Left renal pelvis (tissue), 4 donors: ENCODE results near the gene SORBS2. TPM values are rescaled to one million over a fixed set of nuclear protein-coding genes. Genes with fewer than 3 reads are reported as not detected.
"Not testable (repeated sequence)": the region's sequence is repeated elsewhere in the genome, so short reads cannot be mapped to it uniquely, and the experiment has no call there.

Source experiments
- DNase-seq, 4 donors: peaks; one replicate each; pipeline ENCODE4 v3.0.0-alpha.2; 2013; ENCODE audit warnings: low read depth in 4 of 4, low spot score in 3 of 4
- polyA plus RNA-seq, 4 donors: library from polyadenylated mRNA; unstranded; fragments of 120-200 nt; gene quantifications; one replicate each; pipeline ENCODE4 v1.2.1, GENCODE V29; 2013; ENCODE audit not compliant: insufficient read length in 4 of 4

SORBS2 gene, protein sequence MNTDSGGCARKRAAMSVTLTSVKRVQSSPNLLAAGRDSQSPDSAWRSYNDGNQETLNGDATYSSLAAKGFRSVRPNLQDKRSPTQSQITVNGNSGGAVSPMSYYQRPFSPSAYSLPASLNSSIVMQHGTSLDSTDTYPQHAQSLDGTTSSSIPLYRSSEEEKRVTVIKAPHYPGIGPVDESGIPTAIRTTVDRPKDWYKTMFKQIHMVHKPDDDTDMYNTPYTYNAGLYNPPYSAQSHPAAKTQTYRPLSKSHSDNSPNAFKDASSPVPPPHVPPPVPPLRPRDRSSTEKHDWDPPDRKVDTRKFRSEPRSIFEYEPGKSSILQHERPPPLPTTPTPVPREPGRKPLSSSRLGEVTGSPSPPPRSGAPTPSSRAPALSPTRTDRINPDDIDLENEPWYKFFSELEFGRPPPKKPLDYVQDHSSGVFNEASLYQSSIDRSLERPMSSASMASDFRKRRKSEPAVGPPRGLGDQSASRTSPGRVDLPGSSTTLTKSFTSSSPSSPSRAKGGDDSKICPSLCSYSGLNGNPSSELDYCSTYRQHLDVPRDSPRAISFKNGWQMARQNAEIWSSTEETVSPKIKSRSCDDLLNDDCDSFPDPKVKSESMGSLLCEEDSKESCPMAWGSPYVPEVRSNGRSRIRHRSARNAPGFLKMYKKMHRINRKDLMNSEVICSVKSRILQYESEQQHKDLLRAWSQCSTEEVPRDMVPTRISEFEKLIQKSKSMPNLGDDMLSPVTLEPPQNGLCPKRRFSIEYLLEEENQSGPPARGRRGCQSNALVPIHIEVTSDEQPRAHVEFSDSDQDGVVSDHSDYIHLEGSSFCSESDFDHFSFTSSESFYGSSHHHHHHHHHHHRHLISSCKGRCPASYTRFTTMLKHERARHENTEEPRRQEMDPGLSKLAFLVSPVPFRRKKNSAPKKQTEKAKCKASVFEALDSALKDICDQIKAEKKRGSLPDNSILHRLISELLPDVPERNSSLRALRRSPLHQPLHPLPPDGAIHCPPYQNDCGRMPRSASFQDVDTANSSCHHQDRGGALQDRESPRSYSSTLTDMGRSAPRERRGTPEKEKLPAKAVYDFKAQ (N-terminal part only)
- 10 to 100 TPM; 23.3 to 73.3 (median 65.8) TPM for polyA plus RNA-seq

DNA sequence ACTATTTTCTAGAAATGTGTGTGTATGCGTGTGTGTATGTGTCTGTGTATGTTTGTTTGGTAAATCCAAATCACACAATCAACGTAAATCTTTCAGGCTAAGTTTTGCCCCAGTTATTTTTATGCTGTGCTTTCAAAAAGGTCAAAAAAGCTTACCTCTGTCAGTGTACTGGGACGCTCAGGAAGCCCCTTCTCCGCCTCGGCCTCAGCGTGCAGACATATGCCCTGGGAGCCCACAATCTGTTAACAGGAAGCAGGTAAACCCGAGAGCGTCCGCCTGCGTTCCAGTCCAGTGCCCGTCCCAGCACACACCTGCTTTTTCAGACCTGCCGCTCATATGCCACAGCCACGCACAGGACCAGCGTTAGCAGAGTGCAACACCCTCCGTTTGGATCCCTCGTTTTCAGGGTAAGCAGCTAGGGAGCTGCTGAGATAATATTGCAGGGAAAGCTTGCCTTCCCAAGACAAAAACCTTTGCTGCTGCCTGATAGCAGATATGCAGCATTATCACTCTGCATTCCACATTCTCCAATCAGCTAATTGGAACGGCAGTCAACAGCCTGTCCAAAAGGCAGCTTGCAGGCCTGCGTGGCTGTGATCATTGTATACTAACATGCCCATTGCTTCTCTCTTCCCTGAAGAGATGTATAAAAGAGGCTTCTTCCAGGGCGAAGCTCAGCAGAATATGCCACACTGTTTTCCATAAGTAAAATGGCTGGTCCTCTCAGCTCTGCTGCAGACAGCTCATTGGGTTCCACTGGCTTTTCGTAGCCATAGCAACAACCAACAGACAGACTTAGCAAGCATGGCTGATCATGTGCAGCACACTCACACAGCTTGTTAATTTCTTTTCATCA lies at the start of gene SORBS2:
Gene SORBS2 (minus strand): TSS at position 686 of the 856 bp plus-strand sequence. CDS start 121,623 bp downstream, outside the sequence.
- DNase-seq, result peak in 3 of 4 donors; percentile 47 to 67 (median 52)

DNA sequence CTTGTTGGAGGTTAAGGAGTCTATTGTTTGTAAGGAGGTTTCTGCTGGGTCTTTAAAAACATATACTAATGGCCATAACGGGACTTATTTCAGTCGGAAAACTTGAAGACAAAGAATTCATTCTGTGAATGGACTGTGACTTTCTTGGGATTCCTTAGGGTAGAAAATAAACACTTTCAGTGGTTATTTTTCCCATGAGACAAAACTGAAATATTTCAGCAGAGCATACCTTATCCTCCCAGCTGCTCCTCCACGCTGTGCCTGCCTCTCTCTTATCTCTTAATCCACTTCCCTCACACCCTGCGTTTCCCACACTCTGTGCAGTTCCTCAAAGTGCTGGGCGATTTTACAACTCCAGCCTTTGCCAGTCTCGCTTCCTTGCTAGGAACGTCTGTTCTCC lies 47.1 kb upstream of the SORBS2 start:
- DNase-seq, result no peak

DNA sequence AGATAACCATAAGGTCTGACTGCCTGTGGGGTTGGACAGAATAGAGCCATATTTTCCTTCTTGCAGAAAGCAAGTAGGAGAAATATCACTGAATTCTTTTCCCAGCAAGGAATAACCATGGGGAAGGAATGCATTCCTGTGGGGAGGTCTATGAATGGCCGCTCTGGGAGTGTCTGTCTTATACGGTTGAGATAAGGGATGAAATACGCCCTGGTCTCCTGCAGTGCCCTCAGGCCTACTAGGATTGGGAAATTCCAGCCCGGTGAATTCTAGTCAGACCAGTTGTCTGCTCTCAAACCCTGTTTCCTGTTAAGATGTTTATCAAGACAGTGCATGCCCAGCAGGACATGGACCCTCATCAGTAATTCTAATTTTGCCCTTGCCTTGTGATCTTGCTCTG lies 45.6 kb upstream of the SORBS2 start:
- not testable (repeated sequence) for DNase-seq

DNA sequence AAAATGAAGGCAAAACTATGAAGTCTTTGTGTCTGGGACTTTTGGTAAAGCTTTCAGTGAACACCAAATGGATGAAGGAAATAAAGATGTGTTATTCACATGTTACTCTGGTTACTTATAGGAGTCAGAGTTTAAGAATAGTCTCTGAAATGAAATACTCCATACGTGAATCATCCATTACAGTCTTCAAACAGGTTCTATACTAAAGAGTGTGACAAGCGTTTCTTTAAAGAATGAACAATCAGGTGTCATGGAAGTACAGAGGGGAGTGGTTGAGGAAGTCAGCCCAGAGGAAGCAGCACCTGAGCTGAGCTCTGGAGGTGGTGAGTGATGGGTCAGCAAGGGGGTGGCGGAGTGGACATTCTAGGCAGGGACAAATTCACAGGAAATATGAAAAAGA lies 41.8 kb upstream of the SORBS2 start:
- DNase-seq, result no peak

DNA sequence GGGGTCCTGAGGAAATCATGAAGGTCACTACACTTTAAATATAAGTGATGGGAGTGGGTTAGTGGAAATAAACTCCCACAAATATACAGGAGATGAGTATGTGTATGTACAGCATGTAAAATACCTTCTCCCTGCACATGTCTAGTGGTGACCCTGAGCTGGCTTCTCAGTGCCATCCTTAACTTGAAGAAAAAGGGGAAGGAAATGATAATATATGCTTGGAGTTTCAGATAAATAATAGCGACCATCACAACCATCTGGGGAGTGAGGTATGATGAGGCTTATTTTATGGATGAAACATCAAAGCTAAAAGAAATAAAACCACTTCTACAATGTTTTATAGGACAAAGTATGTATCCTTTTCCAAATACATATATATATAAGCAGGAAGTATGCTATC lies 41.0 kb upstream of the SORBS2 start:
- DNase-seq, result no peak

DNA sequence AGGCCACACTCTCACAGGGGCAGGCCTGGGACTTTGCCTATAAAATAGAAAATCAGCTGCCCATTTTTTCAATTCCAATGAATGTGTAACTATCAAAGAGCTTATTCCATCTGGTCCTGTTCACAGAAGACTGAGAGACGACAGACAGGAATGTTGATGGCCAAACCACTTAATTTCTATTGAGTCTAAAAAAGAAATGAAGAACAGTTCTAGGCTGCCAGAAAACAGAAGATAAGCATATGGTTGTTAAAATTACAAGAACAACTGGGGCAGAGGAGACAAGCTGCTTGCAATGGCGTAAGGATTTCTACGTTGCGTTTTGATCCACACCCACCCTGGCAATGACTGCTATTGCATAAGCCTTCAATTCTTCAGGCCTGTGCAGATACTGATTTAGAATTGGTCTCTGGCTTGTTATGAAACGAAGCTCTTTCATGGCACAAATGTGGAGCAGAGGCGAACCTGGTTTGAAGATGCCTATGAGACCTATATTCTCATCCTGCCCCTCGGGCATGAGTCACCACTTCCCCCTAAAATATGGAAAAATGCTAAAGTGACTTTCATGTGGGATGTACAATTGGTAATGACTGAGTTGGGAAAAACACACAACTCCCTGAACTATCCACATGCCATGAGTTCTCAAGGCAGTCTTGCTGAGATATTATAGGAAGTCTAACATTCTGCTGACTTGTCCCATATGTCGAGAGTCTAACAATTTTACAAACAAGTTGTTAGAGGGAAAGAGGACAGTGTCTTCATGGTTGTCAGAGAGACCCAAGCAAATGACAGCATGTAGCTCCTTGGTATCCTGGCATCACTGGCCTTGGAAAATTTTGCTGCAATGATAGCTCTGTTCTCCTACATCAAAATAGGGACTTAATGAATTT lies 37.9 kb upstream of the SORBS2 start:
- DNase-seq, result no peak

DNA sequence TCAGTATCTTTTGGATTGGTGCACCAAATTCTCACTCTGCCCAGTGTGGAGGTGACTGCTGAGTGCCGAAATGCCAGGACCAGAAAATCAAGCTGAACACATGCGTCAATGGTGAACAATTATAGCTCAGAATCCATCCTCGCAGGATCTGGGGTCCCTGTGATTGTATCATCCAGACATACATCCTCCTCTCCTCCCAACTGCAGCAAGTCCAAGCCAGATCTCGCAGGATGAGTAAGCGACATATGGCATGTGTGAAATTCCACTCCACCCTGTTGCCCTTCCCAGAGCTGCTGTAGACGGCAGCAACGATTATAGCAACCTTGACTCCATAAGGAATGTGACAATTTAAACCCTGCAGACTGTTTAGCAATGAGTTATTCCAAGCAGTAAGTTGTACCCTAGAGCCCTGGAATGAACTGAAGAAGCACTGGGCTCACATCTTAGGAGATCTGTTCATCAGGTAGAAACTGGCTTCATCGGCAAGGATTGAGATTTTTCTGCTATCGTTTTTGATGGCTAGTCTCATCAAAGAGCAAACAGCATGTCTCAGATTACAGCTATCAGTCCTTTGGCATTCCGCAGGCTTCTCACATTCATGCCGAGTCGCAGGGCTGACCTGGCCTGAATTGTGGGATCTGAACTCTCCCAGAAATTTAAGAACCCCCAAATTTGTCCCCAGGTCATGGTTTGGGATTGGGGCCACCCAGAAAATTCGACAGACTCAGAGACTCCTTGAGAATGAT lies 35.5 kb upstream of the SORBS2 start:
- DNase-seq, result peak in 1 of 4 donors; percentile 11

DNA sequence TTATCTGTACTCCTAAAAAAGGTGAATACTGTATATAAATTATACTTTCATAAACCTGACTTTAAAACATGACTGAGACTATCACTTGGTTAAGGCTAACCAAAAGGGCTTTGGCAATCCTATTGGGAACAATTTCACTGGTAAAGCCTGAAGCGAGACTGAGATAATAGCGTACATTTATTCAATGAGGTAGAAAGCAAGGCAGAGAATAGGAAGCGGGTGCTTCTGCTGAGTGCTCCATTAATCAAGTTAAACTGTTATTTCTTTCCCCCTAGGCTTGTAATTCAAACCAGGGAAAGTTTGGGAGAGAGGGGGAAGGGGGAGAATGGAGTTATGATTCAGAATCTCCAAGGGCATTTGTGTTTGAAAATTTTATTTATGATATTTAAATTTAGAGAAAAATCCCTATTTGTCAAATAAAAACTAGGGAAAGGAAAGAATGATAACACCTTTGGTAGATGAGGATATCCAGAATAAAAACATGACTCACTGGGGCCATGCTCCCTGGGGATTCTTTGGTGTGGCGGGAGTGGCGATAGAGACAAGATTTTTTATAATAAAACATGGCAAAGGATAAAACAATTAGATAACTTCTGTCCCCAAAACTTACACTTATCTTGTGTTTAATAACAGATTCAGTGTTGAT lies 34.6 kb upstream of the SORBS2 start:
- DNase-seq, result no peak

DNA sequence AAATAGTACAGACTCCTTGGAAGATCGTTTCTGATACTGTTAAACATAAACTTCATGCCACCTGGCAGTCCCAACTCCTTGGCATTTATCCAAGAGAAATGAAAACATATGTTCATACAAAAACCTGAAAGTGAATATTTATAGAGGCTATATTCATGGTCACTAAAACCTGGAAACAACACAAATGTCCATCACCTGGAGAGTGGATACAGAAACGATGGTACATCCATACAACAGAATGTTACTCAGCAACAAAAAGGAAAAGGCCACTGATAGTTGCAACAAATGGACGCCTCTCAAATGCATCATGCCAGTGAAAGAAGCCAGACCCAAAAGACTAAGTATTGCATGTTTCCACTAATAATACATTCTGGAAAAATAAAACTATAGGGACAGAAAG lies 34.0 kb upstream of the SORBS2 start:
- no peak for DNase-seq

DNA sequence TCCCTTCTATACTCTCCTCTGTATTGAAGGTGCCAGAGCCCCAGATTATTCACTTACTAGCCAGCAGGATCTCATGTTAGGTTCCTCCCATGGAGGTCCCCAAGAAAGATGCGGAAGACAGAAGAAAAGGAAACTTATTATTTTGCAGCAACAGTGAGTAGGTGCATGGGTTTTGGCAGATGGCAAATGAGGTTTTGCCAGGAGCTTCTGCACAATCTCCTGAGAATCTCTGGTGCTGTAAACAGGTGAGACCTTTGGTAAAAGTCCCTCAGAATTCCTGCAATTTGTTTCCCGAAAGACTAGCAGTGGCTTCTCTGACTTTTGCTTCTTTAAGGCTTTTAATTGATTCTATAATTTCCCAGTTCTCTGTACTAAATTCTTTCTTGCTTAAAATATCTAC lies 29.5 kb upstream of the SORBS2 start:
- no peak for DNase-seq

DNA sequence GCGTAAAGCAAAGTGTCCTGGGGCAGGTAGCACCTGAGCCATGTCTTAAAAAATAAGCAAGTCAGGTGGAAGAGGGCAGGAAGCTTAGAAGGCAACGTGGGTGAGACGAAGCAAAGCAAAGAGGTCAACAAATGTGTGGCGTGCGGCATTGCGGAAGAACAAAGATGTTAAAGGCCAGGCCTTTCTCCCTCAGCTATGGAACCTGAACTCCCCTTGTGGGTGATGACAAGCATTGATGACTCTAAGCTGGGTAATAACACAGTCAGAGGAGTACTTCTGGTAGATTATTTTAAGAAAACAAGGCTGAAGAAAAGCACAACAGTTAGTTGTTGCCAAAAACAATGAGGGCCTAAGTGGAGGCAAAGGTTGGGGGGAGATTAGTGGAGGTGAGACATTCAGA lies 29.0 kb upstream of the SORBS2 start:
- DNase-seq, result no peak

DNA sequence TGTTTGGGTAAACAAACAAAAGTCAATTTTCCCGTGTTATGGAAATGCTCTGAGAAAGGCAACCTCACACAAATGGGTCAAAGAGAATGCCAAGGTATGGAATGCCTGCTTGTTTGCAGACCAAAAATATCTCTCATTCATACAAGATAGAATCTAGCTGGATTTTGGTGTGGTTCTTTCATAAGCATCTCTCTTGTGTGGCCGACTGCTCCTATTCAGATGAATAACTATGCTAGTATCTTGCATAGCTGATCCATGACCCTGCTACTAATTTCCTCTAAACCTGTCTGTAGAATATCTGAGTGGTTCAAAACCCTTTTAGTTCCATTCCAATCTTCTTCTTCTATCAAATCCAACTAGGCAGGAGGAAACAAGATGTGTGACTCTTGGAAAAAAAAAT lies 28.2 kb upstream of the SORBS2 start:
- no peak for DNase-seq

DNA sequence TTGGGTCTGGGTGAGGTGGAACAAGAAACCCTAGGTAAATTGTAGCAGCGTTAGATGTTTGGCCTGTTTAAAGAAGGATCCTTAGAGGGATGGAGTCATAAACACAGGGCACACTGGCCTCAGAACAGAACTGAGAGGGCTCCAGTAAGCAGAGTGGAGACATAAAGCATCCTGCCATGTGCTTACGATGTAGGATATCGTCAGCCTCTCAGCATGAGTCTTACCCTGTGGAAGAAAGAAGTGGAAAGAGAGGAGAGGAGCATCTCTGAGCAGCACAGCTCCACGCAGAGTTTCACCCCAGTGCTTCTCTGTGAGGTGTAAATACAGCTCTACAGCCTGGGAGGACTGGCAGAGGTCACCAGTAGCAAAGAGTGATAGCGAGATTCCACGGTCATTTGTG lies 27.8 kb upstream of the SORBS2 start:
- DNase-seq, result no peak

DNA sequence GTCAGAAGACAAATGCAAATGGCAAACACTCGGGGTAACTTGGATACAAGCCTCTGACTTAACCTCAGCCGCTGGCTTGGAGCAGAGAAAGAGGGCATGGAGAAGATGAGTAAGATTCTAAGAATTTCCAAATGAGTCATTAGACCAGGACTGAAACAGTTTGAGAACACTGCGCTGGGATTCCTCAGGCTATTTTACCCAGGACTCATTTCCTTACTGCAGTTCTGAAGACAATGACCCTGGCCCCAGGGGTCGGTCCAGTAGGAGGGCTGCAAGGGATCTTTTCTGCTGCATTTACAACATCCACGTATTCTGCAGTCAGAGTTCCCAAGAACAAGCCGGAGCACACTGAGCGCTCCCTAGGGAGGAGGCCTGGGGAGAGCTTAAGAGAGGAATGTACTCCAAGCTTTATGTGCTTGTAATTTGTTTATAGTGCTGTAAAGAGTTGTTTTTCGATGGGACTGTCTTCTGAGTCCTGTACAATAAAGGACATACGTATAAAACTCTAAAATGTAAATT lies 27.3 kb upstream of the SORBS2 start:
- peak in 1 of 4 donors; percentile 18 for DNase-seq

DNA sequence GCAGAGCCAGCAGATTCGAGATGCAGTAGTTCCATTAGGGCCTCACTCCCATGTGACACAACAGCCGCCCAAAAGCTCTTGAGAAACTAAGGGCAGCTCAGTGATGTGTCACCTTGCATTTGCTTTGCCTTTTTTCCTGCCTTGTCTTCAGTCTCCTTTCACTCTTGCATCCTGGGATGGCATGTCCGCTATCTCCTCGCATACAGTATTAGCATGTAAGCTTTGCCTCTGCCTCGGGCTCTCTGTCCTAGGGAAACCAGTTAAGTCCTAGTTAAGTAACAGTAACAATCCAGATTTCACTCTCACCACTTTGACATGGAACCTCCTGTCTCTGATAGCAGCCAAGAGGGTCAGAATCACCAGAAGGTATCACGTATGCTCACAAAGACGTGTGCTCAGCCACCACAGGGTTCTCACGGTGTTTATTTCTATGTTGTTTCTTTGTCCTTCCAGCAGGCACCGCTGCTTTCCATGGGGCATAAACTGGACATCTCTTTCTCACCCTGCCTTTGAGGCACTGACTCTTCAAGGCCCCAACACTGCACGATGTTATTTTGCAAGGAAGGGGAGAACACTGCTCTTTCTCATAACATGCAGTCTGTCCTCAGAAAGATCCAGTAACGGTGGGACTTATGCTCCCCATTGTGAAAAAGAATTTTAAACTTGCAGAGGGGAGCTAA lies 26.7 kb upstream of the SORBS2 start:
- no peak for DNase-seq

DNA sequence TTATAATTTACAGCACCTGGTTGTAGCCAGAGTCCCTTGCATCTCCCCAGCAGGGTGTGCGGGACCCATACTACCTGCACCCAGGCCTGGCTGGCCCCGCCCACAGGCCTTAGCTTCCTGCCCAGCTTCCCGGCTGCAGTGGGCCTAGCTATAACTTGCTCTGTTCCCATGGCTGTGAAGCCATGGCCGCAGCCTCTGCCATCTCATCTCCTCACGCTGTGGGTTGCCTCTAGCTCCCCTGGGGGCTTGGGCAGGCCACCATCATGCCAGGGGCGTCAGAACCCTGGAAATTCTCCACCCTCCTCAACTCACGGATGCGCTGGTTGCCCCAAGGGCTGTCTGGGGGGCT lies 26.1 kb upstream of the SORBS2 start:
- DNase-seq, result no peak

DNA sequence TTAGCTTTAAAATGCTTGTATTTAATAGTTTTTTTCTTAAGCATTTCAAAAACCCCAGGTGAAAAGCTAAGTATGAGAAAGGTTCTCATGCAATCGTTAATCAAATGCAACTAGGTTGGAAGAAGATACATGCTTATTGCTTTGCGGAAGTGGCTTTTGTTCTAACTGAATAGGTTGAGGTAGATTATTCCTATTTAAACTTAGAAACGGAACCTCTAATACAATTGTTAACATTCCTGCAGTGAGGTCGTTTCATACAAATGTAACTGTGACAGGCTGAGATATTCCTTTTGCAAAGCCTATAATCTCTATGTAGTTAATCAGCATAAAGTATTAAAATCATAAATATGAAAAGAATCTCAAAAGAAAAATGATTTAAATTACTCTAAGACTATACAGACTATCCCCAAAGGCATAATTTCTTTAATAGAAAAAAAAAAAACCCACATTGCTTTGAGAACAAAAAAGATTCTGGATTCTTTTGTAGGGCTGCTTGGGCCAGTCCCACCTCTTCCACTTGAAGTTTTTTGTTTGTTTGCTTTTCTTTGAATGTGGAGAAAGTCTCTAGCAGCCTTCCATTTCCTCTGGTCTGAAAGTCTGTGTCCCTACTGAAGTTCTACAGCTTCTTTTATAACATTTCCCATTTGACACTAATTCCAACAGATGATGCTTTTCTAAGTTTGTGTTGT lies 25.6 kb upstream of the SORBS2 start:
- no peak for DNase-seq
